HL-60/S4 treated with retinoic acid at 250 ng/mL for 4 days and 3 days (cell line): ENCODE data around the gene KRT2.

Experiments
- in situ Hi-C: fragments of 300-500 bp; cut with MboI; formaldehyde crosslinking; loops from 2 replicates; pipeline ENCODE4 v1.7.0; 2022; ENCODE audit warnings: low sequenced_read_pairs

Gene KRT2

GRCh38 chr12:52644078-52644415, 8.0 kb downstream of the KRT2 start:
- in situ Hi-C loops, result no loop called here

GRCh38 chr12:52643233-52644077, 8.6 kb downstream of the KRT2 start:
- in situ Hi-C loops, result no loop called here

- in situ Hi-C loops, result no loop called here
Observed at GRCh38 chr12:52641468-52641867, 10.5 kb downstream of the KRT2 start.

GRCh38 chr12:52637299-52637698, 14.7 kb downstream of the KRT2 start:
- in situ Hi-C loops, result no loop called here

GRCh38 chr12:52636592-52637258, 15.3 kb downstream of the KRT2 start:
- in situ Hi-C loops, result no loop called here

GRCh38 chr12:52636189-52636588, 15.8 kb downstream of the KRT2 start:
- in situ Hi-C loops, result no loop called here

- in situ Hi-C loops, result no loop called here
Observed at GRCh38 chr12:52634266-52635056, 17.6 kb downstream of the KRT2 start.

GRCh38 chr12:52633383-52633782, 18.6 kb downstream of the KRT2 start:
- in situ Hi-C loops, result no loop called here

GRCh38 chr12:52632656-52633055, 19.4 kb downstream of the KRT2 start:
- in situ Hi-C loops, result no loop called here

GRCh38 chr12:52631676-52632459, 20.1 kb downstream of the KRT2 start:
- in situ Hi-C loops, result no loop called here

GRCh38 chr12:52631264-52631663, 20.7 kb downstream of the KRT2 start:
- in situ Hi-C loops, result no loop called here

- in situ Hi-C loops, result no loop called here
Observed at GRCh38 chr12:52630599-52631200, 21.3 kb downstream of the KRT2 start.

GRCh38 chr12:52630008-52630500, 22.0 kb downstream of the KRT2 start:
- in situ Hi-C loops, result no loop called here

- in situ Hi-C loops, result no loop called here
Observed at GRCh38 chr12:52629281-52630007, 22.6 kb downstream of the KRT2 start.

GRCh38 chr12:52628841-52629240, 23.2 kb downstream of the KRT2 start:
- in situ Hi-C loops, result no loop called here

GRCh38 chr12:52628111-52628507, 23.9 kb downstream of the KRT2 start:
- in situ Hi-C loops, result no loop called here

GRCh38 chr12:52627395-52628110, 24.5 kb downstream of the KRT2 start:
- in situ Hi-C loops, result no loop called here

GRCh38 chr12:52622349-52622748, 29.7 kb downstream of the KRT2 start:
- in situ Hi-C loops, result no loop called here

GRCh38 chr12:52618866-52619265, 33.1 kb downstream of the KRT2 start:
- in situ Hi-C loops, result no loop called here
